Trophoblast cell (in vitro differentiated cells and primary cell): ENCODE measurements around the gene SAAL1.

Source experiments
- DNase-seq, 2 donors: peaks; one replicate each; pipeline ENCODE4 v3.0.0-alpha.2; 2016
- H2AFZ ChIP-seq: 2 replicates; pipeline ENCODE4 v1.6.1; 2013; ENCODE audit warnings: low read length, moderate library complexity, mild to moderate bottlenecking; ENCODE audit not compliant: insufficient read depth, poor library complexity
- H2AK5ac ChIP-seq: 2 replicates; pipeline ENCODE4 v1.6.1; 2013; ENCODE audit warnings: mild to moderate bottlenecking, low read length
- H2BK120ac ChIP-seq: 2 replicates; pipeline ENCODE4 v1.6.1; 2013; ENCODE audit warnings: low read length, mild to moderate bottlenecking, moderate library complexity; ENCODE audit not compliant: insufficient read depth, poor library complexity
- H2BK12ac ChIP-seq: 2 replicates; pipeline ENCODE4 v1.6.1; 2013; ENCODE audit warnings: mild to moderate bottlenecking, low read length, moderate library complexity
- H2BK5ac ChIP-seq: 2 replicates; pipeline ENCODE4 v1.6.1; 2013; ENCODE audit warnings: low read length, low read depth, moderate library complexity, mild to moderate bottlenecking; ENCODE audit not compliant: poor library complexity
- H3K14ac ChIP-seq: 2 replicates; pipeline ENCODE4 v1.6.1; 2013; ENCODE audit warnings: mild to moderate bottlenecking, low read length
- H3K18ac ChIP-seq: 2 replicates; pipeline ENCODE4 v1.6.1; 2013; ENCODE audit warnings: mild to moderate bottlenecking, low read length
- H3K23ac ChIP-seq: 2 replicates; pipeline ENCODE4 v1.6.1; 2013; ENCODE audit warnings: low read length
- H3K27ac ChIP-seq: 2 replicates; pipeline ENCODE4 v1.5.1; 2013; ENCODE audit warnings: low read depth, mild to moderate bottlenecking, inconsistent platforms, low read length, moderate library complexity
- H3K27me3 ChIP-seq: 2 replicates; pipeline ENCODE4 v1.6.1; 2013; ENCODE audit warnings: inconsistent platforms, mild to moderate bottlenecking, low read length, moderate library complexity; ENCODE audit not compliant: insufficient read depth
- H3K36me3 ChIP-seq, 2 experiments: 1 replicate in 1 of 2; 2 replicates in 1 of 2; pipeline ENCODE4 v1.6.1; 2013; ENCODE audit warnings: low read length in 2 of 2, mild to moderate bottlenecking in 2 of 2, moderate library complexity in 1 of 2; ENCODE audit not compliant: insufficient read depth in 2 of 2, control insufficient read depth in 1 of 2
- H3K4ac ChIP-seq: 2 replicates; pipeline ENCODE4 v1.6.1; 2013; ENCODE audit warnings: low read depth, mild to moderate bottlenecking, low read length, moderate library complexity
- H3K4me1 ChIP-seq, 2 experiments: 1 replicate in 1 of 2; 2 replicates in 1 of 2; pipeline ENCODE4 v1.6.1; 2013; ENCODE audit warnings: low read length in 2 of 2, mild to moderate bottlenecking in 2 of 2, moderate library complexity in 1 of 2; ENCODE audit not compliant: insufficient read depth in 2 of 2, control insufficient read depth in 1 of 2
- H3K4me2 ChIP-seq: 2 replicates; pipeline ENCODE4 v1.6.1; 2013; ENCODE audit warnings: inconsistent platforms, mild to moderate bottlenecking, low read length, moderate library complexity
- H3K4me3 ChIP-seq: 2 replicates; pipeline ENCODE4 v1.5.1; 2013; ENCODE audit warnings: mild to moderate bottlenecking, low read depth, low read length, inconsistent platforms
- H3K79me1 ChIP-seq: one replicate; pipeline ENCODE4 v1.6.1; 2013; ENCODE audit warnings: low read length
- H3K79me2 ChIP-seq: 2 replicates; pipeline ENCODE4 v1.6.1; 2013; ENCODE audit warnings: low read length, mild to moderate bottlenecking; ENCODE audit not compliant: control insufficient read depth, insufficient read depth, poor library complexity
- H3K9ac ChIP-seq: 2 replicates; pipeline ENCODE4 v1.6.1; 2013; ENCODE audit warnings: mild to moderate bottlenecking, low read length
- H3K9me3 ChIP-seq: 2 replicates; pipeline ENCODE4 v1.6.1; 2013; ENCODE audit warnings: low read depth, mild to moderate bottlenecking, control low read depth, inconsistent platforms, low read length; ENCODE audit not compliant: insufficient read depth
- H4K12ac ChIP-seq: 2 replicates; pipeline ENCODE4 v1.6.1; 2013; ENCODE audit warnings: low read depth, mild to moderate bottlenecking, low read length, moderate library complexity
- H4K8ac ChIP-seq: 2 replicates; pipeline ENCODE4 v1.6.1; 2013; ENCODE audit warnings: low read depth, mild to moderate bottlenecking, low read length, moderate library complexity
- H4K91ac ChIP-seq: one replicate; pipeline ENCODE4 v1.6.1; 2013; ENCODE audit warnings: low read depth, mild to moderate bottlenecking, low read length, moderate library complexity
- WGBS: extraction: QIAGEN DNeasy Blood & Tissue Kit; methylation state at CpG from one replicate; pipeline ENCODE4 v1.1.7; 2013; ENCODE audit warnings: missing lambda C conversion rate; ENCODE audit not compliant: insufficient read length, insufficient coverage; ENCODE audit errors: extremely low coverage; 5-methylcytosine and 5-hydroxymethylcytosine counted together

Gene SAAL1

DNA sequence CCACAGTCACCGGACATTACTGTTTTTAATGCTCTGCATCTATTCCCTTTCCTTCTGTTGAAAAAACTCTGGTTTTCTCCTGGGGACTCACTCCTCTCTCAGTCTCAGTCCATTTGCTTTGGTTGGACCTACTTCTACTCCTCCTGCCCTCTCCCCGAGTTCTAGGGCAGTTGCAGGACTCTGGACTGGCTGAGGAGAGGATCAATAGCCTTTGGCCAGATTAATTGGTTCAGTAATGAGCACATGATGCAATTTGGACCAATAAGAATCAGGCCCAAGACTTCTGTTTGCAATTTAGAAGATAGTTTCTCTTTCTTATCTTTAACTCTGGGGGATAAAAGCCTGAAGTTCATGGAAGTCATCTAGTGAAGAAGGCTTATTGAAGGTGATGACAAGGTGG lies 44.5 kb downstream of the SAAL1 start:
- Histone ChIP-seq H3K4ac (no peak overlapping the region), H3K9me3 (no peaks in the 10 kb centered on the region), H3K4me1 (peaks cover 0 to 7% of the 10 kb centered on the region in 2 experiments), H3K23ac (no peak overlapping the region), H3K79me1 (no peaks in the 10 kb centered on the region), H4K91ac (no peak overlapping the region), H4K12ac (no peak overlapping the region), H3K79me2 (no peaks in the 10 kb centered on the region), H2AK5ac (no peak overlapping the region), H2AFZ (no peak overlapping the region), H2BK5ac (no peak overlapping the region), H3K27ac (no peak overlapping the region), H2BK12ac (no peak overlapping the region), H3K4me2 (no peak overlapping the region), H3K36me3 (no peaks in the 10 kb centered on the region), H3K27me3 (no peaks in the 10 kb centered on the region), H3K14ac (no peak overlapping the region), H4K8ac (no peak overlapping the region), H3K4me3 (no peak overlapping the region), H2BK120ac (no peak overlapping the region), H3K18ac (no peak overlapping the region), H3K9ac (no peak overlapping the region)
- DNase-seq: no peak
- WGBS: no CpG with 5 or more reads among the region's 2 CpGs

DNA sequence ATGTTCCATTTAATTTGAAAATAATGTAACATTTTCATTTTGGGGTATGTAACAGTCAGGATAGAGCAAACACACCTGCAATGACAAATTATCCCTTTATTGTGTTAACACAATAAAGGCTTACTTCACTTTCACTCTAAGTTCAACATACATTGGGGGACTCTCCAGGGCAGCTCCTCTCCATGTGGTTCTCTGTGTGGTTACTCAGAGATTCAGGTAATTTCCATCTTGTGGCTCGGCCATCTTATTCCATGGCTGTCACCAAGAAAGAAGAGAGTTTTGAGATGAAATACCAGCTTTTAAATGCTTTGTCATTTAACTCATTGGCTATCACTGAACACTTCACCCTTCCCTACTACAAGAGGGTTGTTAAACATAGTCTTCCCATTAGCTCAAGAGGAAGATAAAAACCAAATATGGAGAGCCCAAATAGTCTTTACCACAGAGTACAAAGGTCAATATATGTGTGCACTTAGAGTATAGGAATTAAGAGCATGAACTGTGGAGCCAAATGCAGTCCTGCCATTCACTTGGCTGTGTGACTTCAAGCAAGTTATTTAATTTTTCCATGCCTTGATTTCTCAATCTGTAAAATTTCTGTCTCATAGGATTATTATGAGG lies 49.2 kb downstream of the SAAL1 start:
- no peak overlapping the region for H2BK12ac ChIP-seq
- no peak overlapping the region for H2AFZ ChIP-seq
- no peak overlapping the region for H4K91ac ChIP-seq
- no peak overlapping the region for H3K4me2 ChIP-seq
- no peaks in the 10 kb centered on the region for H3K9me3 ChIP-seq
- H3K23ac ChIP-seq: no peak overlapping the region
- H3K14ac ChIP-seq: no peak overlapping the region
- no peak overlapping the region for H2BK120ac ChIP-seq
- H3K4me1 ChIP-seq: no peaks in the 10 kb centered on the region
- no peaks in the 10 kb centered on the region for H3K36me3 ChIP-seq
- H3K79me2 ChIP-seq: no peaks in the 10 kb centered on the region
- no peaks in the 10 kb centered on the region for H3K27me3 ChIP-seq
- no peak overlapping the region for H3K27ac ChIP-seq
- no peak for DNase-seq
- H2AK5ac ChIP-seq: no peak overlapping the region
- H4K8ac ChIP-seq: no peak overlapping the region
- H3K9ac ChIP-seq: no peak overlapping the region
- WGBS: no CpG with 5 or more reads among the region's 1 CpG
- H3K4ac ChIP-seq: no peak overlapping the region
- no peak overlapping the region for H4K12ac ChIP-seq
- no peak overlapping the region for H3K4me3 ChIP-seq
- H3K18ac ChIP-seq: no peak overlapping the region
- H2BK5ac ChIP-seq: no peak overlapping the region
- H3K79me1 ChIP-seq: no peaks in the 10 kb centered on the region

DNA sequence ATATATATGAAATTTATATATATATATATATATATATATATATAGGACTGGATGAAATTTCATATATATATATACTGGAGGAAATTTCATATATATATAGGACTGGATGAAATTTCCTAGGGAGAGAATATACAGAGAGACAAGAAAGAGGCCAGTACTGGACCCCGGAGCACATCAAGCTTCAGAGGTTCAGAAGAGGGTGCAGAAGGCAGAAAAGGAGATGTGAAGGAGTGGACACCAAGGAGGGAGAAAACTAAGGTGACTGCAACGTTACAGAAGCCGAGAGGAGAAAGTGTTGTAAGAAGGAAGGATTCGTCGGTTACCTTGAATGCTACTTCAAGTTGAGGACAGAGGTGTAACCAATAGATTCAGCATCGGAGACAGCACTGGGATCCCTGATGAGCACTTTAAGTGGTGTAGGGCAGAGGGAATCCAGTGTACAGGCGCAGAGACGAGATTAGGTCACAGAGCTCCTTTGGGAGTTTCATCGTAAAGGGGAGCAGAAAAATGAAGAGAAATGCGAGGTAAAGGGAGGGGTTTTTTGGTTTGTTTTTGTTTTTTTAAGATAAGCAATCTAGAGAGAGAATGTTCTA lies 51.3 kb downstream of the SAAL1 start:
- no peak overlapping the region for H2BK5ac ChIP-seq
- no peaks in the 10 kb centered on the region for H3K9me3 ChIP-seq
- no peak overlapping the region for H2AFZ ChIP-seq
- H3K4ac ChIP-seq: no peak overlapping the region
- no peaks in the 10 kb centered on the region for H3K79me1 ChIP-seq
- no peak overlapping the region for H3K18ac ChIP-seq
- H3K27me3 ChIP-seq: no peaks in the 10 kb centered on the region
- no peaks in the 10 kb centered on the region for H3K4me1 ChIP-seq
- H3K4me2 ChIP-seq: no peak overlapping the region
- no peak overlapping the region for H4K12ac ChIP-seq
- no peak overlapping the region for H3K14ac ChIP-seq
- no peaks in the 10 kb centered on the region for H3K36me3 ChIP-seq
- WGBS: 100% methylated on average over 1 of the region's 10 CpGs
- no peak overlapping the region for H3K23ac ChIP-seq
- no peaks in the 10 kb centered on the region for H3K79me2 ChIP-seq
- no peak overlapping the region for H3K9ac ChIP-seq
- H2BK120ac ChIP-seq: no peak overlapping the region
- DNase-seq: no peak
- H3K27ac ChIP-seq: no peak overlapping the region
- H4K8ac ChIP-seq: no peak overlapping the region
- H2AK5ac ChIP-seq: no peak overlapping the region
- no peak overlapping the region for H2BK12ac ChIP-seq
- no peak overlapping the region for H4K91ac ChIP-seq
- H3K4me3 ChIP-seq: no peak overlapping the region

DNA sequence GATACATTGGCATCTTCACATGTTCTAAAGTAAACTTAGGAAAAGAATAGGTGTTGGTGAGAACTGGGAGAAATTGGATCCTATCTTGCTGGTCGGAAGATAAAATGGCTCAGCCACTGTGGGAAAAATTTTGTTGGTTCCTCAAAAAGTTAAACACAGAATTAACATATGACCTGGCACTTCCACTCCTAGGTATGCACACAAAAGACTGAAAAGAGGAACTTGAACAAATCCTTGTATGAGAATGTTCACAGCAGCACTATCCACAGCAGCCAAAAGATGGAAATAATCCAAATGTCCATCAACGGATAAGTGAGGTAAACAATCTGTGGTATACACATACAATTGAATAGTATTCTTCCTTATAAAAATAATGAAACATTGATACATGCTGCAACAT lies 55.0 kb downstream of the SAAL1 start:
- H2AFZ ChIP-seq: no peak overlapping the region
- H3K4me2 ChIP-seq: no peak overlapping the region
- H3K23ac ChIP-seq: no peak overlapping the region

More for the DNA sequence above, 55.0 kb downstream of the SAAL1 start:
- Histone ChIP-seq H3K18ac (no peak overlapping the region), H3K14ac (no peak overlapping the region), H3K4me1 (no peaks in the 10 kb centered on the region), H3K9me3 (no peaks in the 10 kb centered on the region), H4K91ac (no peak overlapping the region), H3K27me3 (peaks cover 9% of the 10 kb centered on the region), H3K79me2 (no peaks in the 10 kb centered on the region), H3K36me3 (no peaks in the 10 kb centered on the region), H3K79me1 (no peaks in the 10 kb centered on the region), H2AK5ac (no peak overlapping the region), H4K12ac (no peak overlapping the region), H2BK120ac (no peak overlapping the region), H4K8ac (no peak overlapping the region), H3K9ac (no peak overlapping the region), H3K4ac (no peak overlapping the region), H3K4me3 (no peak overlapping the region), H2BK5ac (no peak overlapping the region), H2BK12ac (no peak overlapping the region), H3K27ac (no peak overlapping the region)
- no peak for DNase-seq
- WGBS: no CpG with 5 or more reads among the region's 2 CpGs
